HS-5 (cell line): Measurements from ENCODE around the gene EHMT1.

Experiments
- DNase-seq: peaks from one replicate; pipeline ENCODE4 v3.0.0-alpha.2; 2012; ENCODE audit warnings: low read depth

Gene EHMT1

GRCh38 chr9:137646341-137646740, 27.5 kb downstream of the EHMT1 start:
- DNase-seq: no peak

GRCh38 chr9:137647096-137647714, 28.4 kb downstream of the EHMT1 start:
- no peak for DNase-seq

- no peak for DNase-seq
Observed at GRCh38 chr9:137648396-137648795, 29.6 kb downstream of the EHMT1 start.

GRCh38 chr9:137649553-137649952, 30.7 kb downstream of the EHMT1 start:
- no peak for DNase-seq

GRCh38 chr9:137650259-137650658, 31.5 kb downstream of the EHMT1 start:
- DNase-seq: no peak

- DNase-seq: no peak
Observed at GRCh38 chr9:137650779-137651178, 32.0 kb downstream of the EHMT1 start.

- DNase-seq: no peak
Observed at GRCh38 chr9:137656416-137656815, 37.6 kb downstream of the EHMT1 start.

- no peak for DNase-seq
Observed at GRCh38 chr9:137657606-137658005, 38.8 kb downstream of the EHMT1 start.

- DNase-seq: no peak
Observed at GRCh38 chr9:137658781-137659180, 40.0 kb downstream of the EHMT1 start.

- no peak for DNase-seq
Observed at GRCh38 chr9:137660144-137660543, 41.3 kb downstream of the EHMT1 start.

GRCh38 chr9:137663584-137663983, 44.8 kb downstream of the EHMT1 start:
- DNase-seq: no peak

GRCh38 chr9:137664676-137665075, 45.9 kb downstream of the EHMT1 start:
- no peak for DNase-seq

- no peak for DNase-seq
Observed at GRCh38 chr9:137665226-137665625, 46.4 kb downstream of the EHMT1 start.

GRCh38 chr9:137665697-137666512, 47.1 kb downstream of the EHMT1 start:
- no peak for DNase-seq

- DNase-seq: no peak
Observed at GRCh38 chr9:137666513-137666822, 47.7 kb downstream of the EHMT1 start.

GRCh38 chr9:137666955-137667670, 48.3 kb downstream of the EHMT1 start:
- no peak for DNase-seq

GRCh38 chr9:137668203-137668602, 49.4 kb downstream of the EHMT1 start:
- no peak for DNase-seq

- DNase-seq: no peak
Observed at GRCh38 chr9:137669261-137669672, 50.5 kb downstream of the EHMT1 start.

GRCh38 chr9:137670391-137671195, 51.8 kb downstream of the EHMT1 start:
- no peak for DNase-seq

- no peak for DNase-seq
Observed at GRCh38 chr9:137671196-137671538, 52.4 kb downstream of the EHMT1 start.

GRCh38 chr9:137671721-137672120, 52.9 kb downstream of the EHMT1 start:
- DNase-seq: no peak
